HG03439 (cell line): ENCODE measurements around the gene C1orf174.
A peak's percentile ranks its signal among the peaks of the same experiment; 100 is the strongest.

Experiments used
- ATAC-seq: cut with Tn5 transposase; IDR thresholded peaks from one replicate; pipeline ENCODE4 v1.9.1; 2021; ENCODE audit warnings: mild to moderate bottlenecking, moderate library complexity; ENCODE audit not compliant: unreplicated experiment

The C1orf174 gene

DNA sequence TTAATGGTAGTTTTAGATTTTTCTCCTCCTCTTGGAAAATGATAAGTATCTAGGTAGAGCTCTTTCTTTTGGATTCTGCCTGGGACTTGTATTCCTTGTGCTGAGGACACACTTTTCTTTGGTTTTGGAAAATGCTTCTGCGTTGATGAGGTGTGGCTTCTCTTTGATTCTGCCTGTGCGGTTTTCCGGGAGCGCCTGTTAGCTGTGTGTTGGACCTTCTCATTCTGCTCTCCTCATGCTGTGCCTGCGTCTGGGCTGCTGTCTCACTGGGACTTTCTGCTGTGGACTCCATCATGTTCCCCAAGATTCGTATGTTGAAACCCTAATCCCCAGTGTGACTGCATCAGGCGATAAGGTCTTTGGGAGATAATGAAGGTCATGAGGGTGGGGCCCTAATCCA lies 21.0 kb downstream of the C1orf174 start:
- no peak for ATAC-seq

DNA sequence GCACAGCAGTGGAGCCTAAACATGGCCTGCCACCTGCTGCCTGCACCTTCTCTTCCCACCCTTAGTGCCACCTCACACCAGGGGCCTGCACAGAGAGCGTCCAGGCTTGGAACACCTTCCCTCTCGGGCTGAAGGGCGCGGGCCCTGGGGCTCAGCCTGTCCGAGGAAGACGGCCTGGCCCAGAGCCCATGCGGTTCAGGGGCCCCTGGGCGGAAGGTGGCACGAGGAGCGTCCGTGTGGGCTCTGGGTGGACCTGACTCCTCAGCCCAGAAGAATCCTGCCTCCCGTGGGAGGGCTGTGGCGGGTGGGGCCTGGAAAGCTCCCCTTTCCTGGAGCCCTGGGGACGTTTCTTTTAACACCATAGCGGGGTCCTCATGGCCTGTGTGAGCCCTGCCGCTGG lies 23.4 kb downstream of the C1orf174 start:
- no peak for ATAC-seq

GRCh38 chr1:3874736-3875135 lies 25.3 kb downstream of the C1orf174 start:
- ATAC-seq, result no peak

- no peak for ATAC-seq
Measured at GRCh38 chr1:3872546-3872945, 27.5 kb downstream of the C1orf174 start.

GRCh38 chr1:3871451-3871805 lies 28.6 kb downstream of the C1orf174 start:
- no peak for ATAC-seq

DNA sequence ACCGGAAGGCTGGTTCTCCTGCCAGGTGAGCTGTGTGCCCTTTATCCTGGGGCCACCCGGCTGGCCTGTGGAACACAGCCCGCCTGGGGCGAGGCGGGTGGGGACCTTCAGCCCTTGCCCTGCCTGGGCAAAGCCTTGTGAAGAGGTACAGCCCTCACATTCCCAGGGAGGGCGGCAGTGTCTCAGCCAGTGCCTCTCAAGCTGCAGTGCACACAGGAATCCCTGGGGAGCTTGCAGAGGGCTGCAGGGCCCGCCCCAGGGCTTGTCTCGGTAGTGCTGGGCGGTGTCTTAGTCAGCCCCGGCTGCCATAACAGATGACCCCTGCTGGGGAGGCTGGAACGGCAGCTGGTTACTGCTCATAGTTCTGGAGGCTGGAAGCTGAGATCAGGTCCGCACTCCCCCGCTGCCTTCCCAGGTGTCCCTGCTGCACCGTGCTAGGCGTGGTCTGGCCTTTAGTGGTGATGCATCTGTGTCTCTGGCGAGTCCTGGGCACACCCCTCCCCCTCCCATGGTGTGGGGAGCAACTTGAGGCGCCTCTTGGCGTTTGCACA lies 30.2 kb downstream of the C1orf174 start:
- ATAC-seq, result no peak

DNA sequence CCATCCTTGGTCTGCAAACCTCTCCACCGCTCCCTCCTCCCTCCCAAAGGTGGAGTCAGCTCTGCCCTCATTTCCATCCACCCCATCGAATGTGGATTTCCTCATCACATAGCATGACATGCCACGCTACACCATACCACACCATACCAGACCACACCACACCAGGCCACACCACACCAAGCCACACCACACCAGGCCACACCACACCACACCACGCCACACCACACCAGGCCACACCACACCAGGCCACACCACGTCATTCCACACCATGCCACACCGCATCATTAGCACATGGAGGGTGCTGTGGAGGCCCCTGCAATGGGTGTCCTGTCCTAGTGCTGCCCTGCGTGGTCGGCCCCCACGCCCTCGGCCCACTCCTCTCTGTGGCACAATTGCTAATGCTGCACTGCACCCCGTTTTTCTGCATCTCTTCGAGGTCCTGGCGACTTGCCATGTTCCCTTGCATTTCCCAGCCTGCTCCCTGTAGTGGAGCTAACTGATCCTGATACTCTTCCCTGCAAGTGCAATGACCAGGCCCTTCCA lies 31.5 kb downstream of the C1orf174 start:
- no peak for ATAC-seq

GRCh38 chr1:3865606-3866160 lies 34.4 kb downstream of the C1orf174 start:
- ATAC-seq, result no peak

GRCh38 chr1:3864884-3865283 lies 35.2 kb downstream of the C1orf174 start:
- ATAC-seq, result no peak

GRCh38 chr1:3863231-3863935 lies 36.7 kb downstream of the C1orf174 start:
- no peak for ATAC-seq

GRCh38 chr1:3858231-3858981 lies 41.7 kb downstream of the C1orf174 start:
- no peak for ATAC-seq

- no peak for ATAC-seq
Measured at GRCh38 chr1:3857791-3858129, 42.3 kb downstream of the C1orf174 start.

DNA sequence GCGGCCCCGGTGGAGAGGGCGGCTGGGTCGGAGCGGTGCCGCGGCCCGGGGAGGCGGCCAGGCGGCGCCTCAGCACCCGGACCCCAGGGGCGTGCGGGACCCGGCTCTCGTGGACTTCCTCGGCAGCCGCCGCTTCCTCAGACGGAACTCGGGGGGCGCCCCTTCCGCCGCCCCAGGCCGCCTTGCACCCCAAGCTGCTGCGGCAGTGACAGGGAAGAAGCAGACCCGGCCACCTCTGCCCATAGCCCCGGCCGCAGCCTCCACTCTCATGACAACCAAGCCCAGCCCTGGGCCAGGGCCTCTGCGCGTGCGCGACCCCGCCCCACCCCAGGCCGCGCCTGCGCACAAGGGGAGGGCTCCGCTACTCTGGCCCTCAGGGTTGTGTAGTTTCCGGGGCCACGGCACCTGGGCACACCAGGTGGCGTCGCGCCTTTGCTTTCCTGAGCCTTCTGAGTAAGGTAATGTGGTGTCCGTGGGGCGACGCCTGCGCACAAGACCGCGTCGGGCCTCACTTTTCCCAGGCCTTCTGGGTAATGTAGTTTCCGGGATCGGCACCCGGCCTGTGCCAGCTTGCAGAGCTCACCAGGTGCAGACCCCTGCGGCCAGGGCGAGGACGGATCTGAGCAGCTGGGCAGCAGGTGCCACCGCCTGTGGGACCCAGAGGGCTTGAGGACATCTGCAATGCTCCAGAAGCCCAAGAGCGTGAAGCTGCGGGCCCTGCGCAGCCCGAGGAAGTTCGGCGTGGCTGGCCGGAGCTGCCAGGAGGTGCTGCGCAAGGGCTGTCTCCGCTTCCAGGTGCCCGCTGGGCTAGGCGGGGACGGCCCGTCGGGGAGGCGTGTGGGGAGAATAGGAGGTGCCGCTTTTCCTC lies 42.9 kb downstream of the C1orf174 start, which contains the start of the genes CEP104 and DFFB:
TSS of gene CEP104 (minus strand) at position 289 of the 868 bp plus-strand sequence. CDS start 4,804 bp downstream, outside the sequence.
TSS of gene DFFB (plus strand) at position 554 of the 868 bp plus-strand sequence. CDS start at position 682, 128 bp downstream.
- ATAC-seq, result peak; percentile 96

DNA sequence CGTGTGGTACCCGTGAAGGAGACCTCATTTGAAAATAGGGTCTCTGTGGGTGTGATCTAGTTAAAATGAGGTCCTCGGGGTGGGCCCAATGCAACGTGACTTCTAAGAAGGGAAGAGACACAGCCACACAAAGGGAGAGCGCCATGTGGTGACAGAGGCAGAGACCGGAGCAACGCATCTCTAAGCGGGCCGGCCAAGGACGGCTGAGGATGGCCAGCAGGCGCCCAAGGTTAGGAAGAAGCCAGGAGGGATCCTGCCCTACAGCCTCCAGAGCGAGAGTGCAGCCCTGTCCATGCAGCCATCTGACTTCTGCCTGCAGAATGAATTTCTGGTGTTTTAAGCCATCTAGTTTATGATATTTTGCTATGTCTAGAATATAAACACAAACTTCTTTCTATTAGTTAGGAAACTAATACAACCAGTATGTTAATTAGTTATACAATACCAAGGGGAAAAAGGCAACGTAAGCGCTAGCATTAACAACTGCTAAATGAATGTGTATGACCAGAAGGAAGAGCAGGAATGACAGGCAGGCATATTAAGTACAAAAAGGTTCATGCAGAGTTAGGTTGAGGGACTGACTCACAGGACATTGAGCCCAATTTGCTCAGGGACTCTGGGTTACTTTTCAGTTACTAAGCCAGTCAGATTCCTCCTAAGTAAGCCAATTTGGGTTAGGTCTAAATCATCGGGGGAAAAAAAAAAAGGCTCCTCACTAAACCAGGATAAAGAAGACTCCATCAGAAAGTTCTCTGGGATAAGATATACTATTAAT lies 47.2 kb downstream of the C1orf174 start:
- no peak for ATAC-seq

DNA sequence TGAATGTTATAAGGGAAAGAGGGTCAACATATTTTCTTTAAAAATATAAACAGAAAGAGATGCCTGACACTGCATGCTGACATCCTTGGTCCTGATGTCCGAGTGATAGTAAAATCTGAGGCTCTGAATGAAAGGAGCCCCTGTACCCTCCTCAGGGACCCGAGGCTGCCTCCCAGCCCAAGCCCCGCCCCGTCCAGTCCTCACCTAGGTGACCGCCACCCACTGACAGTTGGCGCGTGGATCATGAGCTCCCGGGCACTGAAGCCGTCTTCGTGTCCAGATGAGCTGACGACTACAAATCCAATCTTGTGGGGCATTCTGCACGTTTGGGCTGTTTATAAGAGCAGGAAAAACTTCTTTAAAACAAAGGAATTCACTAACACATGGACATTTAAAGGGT lies 48.0 kb downstream of the C1orf174 start:
- ATAC-seq, result no peak

GRCh38 chr1:3851292-3851691 lies 48.8 kb downstream of the C1orf174 start:
- ATAC-seq, result no peak

- ATAC-seq, result no peak
Measured at GRCh38 chr1:3850857-3851256, 49.2 kb downstream of the C1orf174 start.

- no peak for ATAC-seq
Measured at GRCh38 chr1:3847081-3847480, 53.0 kb downstream of the C1orf174 start.

- no peak for ATAC-seq
Measured at GRCh38 chr1:3846541-3846940, 53.5 kb downstream of the C1orf174 start.

DNA sequence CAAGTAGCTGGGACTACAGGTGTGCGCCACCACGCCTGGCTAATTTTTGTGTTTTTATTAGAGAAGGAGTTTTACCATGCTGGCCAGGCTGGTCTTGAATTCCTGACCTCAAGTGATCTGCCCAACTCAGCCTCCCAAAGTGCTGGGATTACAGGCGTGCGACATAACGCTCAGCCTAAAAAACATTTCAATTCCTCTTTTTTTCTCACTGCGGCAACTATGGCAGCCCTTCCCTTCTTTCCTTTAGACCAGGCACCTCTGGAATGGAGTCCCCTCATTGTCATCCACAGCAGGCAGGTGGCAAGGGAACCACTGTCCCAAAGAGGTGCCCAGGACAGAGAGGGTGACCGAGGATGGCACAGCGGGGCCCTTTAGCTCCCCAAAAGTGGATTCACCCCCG lies 57.2 kb downstream of the C1orf174 start:
- ATAC-seq, result no peak
